Limb (tissue), 2 donors: ENCODE data around the gene B3GALNT2.
"Not testable (repeated sequence)": the region's sequence is repeated elsewhere in the genome, so short reads cannot be mapped to it uniquely, and the experiment has no call there.

Experiments used
- DNase-seq, 2 donors: peaks; one replicate each; pipeline ENCODE4 v3.0.0-alpha.2; 2016; ENCODE audit errors: extremely low spot score in 2 of 2

The B3GALNT2 gene

DNA sequence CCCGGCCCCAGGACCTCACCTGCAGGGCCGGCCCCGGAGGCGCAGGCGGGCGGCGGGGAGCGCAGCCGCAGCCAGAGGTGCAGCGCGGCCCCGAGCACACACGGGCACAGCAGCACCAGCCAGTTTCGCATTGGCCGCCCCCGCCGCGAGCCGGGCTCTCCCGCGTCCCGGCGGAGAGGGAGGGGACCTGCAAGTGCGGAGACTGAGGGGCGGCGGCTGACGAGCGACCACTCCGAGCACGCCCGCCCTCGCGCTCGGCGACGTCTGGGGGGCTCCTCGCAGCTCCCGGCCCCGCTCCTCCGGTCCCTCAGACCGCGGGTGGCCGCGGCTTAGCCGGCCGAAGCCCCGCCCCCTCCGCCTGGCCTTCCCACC, at the start of gene B3GALNT2:
B3GALNT2 (minus strand) TSS at position 331 of the 372 bp plus-strand sequence; CDS start at position 131, 200 bp downstream.
- DNase-seq: no peak

DNA sequence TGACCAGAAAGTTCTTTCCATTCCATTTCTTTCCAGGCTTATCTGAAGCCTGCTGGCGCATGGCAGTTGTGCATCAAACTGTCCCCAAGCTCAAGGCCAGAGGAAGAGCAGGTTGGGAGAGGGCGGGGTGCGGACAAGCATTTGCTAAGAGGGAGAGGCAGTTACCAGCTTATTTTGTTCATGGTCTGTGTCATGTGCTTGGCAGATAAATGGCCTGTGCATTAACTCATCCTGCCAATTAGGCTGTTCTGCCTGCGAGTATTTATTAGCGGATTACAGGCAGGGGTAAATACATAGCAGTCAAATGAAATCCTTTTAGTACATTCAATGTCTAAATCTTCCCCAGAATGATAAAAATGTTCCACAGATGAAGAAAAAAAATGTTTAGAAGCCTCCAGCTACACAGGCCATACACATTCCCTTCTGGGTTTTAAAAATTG, 48.9 kb upstream of the B3GALNT2 start:
- no peak for DNase-seq

DNA sequence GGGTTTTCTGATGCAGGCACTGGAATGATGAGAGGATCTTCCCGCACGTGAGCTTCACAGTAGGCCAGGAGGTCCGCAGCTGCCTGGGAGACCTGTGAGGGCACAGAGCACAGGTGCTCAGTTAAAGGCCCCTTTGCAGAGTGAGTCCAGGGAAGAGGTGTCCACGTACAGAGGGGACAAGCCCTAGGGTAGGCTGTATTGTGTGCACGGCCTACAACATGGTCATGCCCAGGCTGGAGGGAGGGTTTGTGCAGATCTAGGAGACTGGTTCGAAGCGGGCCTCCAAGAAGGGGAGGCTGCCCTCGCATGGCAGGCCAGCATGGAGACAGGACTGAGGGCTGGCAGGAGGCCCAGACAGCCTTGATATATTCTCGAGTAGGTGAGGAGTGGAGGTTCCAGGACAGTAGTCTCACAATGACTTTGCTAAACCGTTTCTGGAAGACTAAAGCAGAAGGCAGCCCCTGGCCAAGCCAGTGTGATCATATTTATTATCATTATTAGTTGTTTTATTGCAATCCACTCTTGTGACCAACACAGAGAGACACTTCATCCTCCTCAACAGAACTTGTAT, 48.0 kb upstream of the B3GALNT2 start:
- no peak for DNase-seq

DNA sequence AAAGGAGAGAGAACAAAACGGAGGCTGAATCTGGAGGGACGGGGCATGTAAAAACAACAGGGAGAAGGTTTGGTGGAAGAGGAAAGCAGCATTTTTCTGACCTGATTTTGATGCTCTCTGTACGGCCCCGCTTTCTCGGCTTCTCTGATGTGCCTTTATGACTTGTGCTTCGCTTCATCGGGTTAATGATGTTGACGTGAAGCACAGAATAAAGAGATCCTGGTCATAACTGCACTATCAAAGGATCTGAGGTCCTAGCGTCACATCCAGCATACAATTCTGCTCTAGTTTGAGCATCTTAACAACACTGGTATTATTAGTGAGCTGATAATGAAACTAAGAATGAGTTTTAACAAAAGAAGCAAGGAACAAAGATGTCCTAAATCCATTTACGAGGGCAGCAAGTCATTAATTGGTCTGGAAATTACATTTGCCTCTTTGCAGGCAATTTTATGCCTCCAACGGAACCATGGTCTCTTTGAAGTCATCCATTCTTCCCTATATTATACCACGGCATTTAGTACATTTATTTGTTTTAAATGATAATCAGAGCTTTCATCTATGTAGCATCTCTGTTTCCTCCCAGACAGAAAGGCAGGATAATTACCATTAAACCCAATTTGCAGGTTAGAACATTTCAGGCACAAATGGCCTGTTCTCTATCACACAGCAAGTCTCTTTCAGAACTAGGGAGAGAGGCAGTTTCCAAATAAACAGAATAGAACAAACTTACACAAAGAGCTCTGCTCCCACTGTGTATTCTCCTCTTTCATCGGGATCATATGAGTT, 45.3 kb upstream of the B3GALNT2 start:
- no peak for DNase-seq

DNA sequence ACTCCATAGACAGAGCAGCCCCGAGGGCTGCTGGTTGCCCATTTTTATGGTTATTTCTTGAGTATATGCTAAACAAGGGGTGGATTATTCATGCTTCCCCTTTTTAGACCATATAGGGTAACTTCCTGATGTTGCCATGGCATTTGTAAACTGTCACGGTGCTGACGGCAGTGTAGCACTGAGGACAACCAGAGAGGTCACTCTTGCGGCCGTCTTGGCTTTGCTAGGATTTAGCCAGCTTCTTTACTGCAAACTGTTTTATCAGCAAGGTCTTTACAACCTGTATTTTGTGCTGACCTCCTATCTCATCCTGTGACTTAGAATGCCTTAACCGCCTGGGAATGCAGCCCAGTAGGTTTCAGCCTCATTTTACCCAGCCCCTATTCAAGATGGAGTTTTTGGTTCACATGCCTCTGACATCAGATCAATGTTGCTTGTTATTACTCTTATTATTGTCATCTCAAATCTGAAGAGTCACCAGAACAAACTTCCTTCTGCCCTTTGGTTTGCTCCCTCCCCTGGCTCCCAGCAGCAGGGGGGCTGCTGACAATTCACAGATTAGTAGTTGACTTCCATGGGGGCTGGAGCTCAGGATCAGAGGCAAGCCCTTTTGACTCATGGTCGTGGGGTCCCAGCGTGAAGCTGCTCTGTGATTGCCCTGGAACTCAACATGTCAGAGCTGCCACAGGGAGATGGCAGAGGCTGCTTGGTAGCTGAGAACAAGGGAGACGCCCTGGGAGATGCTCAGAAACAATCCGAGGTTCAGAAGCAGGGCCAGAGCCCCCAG, 42.3 kb upstream of the B3GALNT2 start:
- DNase-seq: not testable (repeated sequence)

DNA sequence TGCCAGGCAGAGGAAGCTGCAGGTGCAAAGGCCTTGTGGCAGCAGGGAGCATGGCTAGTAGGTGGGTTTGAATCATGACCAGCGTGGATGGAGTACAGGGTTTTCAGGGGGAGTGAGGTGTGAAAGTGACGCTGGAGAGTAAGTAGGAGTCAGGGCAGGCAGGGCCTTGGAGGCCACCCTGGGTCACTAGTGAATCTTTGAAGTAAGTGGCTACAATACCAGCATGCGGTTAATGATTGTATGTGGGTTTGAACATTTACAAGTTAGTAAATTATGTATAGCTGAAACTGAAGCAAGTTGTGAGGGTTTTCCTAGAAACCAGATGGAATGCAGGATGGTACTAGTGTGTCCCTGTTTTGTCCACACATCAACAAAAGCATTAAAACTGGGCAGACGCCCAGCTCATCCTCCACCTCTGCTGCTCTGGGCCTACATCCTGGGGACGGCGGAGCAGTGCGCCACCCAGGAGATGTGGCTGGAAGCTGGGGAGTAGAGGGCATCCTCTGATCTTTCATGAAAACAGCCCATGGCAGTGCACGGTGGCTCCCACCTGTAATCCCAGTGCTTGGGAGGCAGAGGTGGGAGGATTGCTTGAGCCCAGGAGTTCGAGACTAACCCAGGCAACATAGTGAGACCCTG, 41.2 kb upstream of the B3GALNT2 start:
- DNase-seq: no peak

DNA sequence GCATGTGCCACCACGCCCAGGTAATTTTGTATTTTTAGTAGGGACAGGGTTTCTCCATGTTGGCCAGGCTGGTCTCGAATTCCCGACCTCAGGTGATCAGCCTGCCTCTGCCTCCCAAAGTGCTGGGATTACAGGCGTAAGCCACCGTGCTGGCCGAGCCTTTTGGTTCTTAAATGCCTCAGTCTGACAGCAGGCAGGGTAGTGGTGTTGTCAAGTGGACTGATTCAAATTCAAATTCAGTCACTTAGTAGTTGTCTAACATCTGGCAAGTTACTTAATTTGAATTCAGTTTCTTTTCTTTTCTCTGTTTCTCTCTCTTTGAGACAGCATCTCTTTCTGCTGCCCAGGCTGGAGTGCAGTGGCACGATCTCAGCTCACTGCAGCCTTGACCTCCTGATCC, 38.6 kb upstream of the B3GALNT2 start:
- DNase-seq: not testable (repeated sequence)

DNA sequence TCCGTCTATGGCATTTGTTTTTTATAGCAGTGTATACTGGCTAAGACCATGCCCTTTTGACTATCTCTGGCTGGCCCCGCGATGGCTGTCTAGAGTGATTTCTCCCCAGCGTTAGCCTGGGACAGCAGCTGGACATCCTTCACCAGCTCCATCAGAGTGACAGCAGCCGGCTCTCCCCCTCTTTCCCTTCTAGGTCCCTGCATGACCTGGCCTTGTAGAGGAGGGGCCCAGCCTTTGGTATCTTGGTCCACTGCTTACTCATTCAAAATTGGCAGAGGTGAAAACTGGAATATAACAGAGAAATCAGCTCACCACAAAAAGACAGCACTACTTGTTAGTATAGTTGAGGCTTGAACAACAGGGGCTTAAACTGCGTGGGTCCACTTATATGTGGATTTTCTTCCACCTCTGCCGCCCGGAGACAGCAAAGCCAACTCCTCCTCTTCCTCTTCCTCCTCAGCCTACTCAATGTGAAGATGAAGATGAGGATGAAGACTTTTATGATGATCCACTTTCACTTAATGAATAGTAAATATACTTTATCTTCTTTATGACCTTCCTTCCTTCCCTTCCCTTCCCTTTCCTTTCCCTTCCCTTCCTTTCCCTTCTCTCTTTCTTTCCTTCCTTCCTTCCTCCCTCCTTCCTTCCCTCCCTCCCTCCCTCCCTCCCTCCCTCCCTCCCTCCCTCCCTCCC, 29.4 kb upstream of the B3GALNT2 start:
- DNase-seq: no peak

DNA sequence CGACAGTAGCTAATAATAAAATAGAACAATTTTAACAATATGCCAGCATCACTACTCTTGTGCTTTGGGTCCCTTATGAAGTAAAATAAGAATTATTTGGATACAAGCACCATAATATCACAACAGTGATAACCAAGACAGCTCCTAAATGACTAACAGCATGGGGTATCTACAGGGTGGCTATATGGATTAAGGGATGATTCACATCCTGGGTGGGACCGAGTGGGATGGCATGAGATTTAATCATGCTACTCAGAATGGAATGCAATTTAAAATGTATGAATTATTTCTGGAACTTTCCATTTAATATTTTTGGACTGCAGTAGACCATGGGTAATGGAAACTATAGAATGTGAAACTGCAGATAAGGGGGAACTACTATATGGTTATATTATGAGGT, 28.1 kb upstream of the B3GALNT2 start:
- no peak for DNase-seq

DNA sequence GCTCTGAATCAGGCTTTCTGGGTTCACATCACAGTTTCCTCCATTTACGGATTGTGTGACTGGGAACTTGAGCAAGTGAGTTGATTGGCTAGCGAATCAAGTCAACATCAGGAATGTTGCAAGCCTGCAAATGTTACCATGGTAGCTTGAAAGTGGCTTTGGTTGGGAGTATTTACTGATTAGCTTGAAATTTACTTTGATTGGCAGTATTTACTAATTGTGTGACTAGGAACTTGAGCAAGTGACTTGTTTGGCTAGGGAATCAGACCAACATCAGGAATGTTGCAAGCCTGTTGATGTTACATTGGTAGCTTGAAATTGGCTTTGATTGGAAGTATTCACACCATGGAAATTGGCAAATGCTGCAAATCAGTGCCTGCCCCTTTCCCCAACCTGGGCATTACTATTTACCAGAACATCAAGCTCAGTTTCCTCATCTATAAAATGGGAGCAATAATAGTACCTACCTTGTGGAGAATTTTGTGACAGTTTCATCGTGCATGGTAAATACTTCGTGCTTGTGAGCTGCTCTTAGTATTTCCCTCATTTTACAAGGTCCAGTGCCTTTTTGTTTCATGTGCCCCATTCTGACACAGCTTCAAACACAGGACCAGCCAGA, 23.1 kb upstream of the B3GALNT2 start:
- no peak for DNase-seq

DNA sequence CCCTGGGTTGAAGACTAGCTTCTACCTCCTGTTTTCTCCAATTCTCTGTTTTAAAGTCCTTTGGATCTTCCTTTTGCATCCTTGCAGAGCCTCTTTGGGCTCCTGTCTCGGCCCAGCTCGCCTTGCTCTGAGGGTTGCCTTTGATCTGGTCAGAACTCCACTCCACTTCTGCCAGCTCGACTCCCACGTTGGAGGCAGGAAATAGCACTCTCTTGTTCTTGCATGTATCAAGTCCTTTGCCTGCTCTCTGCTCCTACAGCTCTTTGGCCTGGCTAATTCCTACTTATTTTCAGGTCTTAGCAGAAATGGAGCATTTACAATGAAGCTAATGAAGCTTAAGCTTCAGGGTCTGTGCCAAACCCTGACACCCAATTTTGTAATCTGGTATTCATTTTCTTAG, 21.1 kb upstream of the B3GALNT2 start:
- DNase-seq: no peak

DNA sequence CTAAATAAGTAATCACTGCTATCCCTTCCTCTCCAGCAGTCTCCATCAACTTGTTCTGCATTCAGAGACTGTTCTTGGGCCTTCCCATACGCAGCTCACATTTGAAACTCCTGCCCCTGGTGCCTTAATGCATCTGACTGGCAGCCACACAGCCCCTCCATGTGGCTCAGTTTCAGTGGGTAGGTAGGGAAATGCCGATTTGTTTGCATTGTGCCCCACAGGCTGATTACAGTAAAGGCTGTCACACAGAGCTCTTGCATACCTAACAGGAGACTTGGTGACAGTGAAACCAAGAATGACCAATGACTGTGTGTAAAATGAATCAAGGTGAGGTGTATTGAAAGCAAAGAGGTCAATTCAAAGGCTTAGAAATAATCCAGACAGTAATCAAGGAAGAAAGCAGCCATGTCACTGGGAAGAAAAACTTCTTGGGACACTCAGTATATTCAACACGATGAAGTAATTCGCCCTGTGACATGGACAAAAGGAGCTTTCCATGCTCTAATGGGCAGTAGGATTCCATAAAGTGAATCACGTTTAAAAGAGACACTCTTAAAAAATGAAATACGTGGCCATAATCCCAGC, 12.7 kb upstream of the B3GALNT2 start:
- DNase-seq: no peak

DNA sequence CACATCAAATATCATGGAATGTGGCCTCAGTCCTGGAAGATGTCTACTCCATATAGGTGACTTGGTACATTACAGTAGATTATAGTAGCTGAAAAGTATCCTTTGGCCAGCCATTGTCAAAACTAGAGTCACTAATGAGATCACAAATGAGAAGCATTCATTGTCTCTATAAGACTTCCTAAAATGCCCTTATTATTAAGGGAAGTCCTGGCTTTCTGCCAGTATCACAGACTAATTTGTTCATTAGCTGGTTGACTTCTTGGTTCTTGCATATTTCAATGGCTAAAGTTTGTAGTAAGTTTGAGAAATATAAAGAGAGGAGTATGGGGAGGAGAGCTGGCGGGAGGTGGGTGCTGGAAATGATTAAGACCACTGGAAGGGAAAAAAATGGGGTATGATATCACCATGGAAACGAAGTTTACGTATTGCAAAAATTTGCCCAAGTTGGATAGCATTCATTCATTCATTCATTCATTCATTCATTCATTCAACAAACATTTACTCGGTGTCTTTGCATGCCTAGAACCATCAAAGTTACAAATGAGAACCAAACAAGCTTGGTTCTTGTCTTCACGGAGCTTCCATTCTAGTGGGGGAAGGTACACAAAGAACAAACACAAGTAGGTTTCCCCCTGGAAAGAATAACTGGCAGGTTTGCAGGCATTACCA, 11.7 kb upstream of the B3GALNT2 start:
- DNase-seq: no peak

DNA sequence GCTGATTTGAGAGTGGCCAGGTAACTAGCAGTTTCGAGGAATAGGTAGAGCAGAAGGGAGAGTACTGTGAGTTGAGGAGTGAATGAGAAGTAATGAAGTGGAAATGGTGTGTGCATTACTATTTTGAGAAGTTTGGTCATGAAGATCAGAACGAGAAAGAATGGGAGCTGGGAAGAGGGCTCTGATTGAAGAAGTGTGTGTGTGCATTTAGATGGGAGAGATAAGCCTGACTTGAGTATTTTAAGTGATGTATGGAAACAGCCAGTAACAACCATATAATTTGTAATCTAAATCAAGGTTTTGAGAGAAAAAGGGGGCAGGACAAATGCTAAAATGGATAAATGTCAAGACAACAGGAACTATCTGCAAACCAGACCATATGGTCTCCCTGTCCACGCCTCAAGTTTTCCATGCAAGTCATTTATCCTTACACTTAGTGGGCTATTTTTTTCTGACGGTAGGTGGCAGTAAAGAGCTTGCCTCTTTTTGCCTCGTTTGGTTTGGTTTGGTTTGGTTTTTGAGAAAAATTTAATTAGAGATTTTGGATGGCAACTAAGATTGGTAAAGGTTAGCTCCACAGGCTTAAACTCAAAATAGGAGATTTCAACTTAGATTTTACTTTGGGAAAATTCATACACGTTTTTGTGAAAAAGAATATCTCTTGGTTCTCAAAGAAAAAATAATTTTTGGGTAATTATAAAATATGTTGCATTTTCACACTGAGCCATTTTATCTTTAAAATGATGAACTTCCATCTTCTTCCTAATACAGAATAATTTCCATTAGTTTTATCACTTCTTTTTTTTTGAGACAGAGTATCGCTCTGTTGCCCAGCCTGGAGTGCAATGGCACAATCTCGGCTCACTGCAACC, 9.5 kb upstream of the B3GALNT2 start:
- peak in 1 of 2 donors; percentile 77 for DNase-seq

DNA sequence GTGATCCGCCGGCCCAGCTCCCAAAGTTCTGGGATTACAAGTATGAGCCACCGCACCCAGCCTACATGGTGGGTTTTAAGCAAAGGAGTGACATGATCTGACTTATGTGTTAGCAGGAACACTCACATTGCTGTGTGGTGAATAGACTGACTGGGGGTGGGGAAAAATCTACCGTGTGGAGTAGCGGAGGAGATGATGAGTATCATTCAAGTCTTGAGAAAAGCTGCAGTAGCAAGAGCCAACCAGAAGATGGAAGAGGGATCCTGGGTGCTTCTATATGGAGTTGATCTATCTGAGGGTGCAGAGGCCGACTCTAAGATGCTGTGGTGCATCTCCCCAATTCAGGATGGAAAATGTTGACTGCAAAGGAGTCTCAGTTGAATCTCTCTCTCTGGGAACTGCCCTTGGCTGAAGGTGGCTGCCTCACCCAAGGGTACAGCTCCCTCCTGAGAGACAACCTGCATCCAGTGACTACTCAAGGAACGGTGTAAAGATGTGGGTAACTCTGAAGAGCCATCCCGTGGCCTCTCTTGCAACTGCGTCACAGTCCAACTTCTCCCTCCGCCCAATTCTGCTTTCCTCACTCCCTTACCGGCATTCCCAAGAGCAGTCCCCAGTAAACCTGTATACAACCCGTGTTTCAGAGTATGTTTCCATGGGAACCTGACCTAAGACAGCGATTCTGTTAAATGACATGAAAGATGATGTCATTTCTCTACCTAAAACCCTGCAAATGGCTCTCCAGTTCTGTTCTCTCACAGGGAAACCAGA, 7.4 kb upstream of the B3GALNT2 start:
- no peak for DNase-seq

DNA sequence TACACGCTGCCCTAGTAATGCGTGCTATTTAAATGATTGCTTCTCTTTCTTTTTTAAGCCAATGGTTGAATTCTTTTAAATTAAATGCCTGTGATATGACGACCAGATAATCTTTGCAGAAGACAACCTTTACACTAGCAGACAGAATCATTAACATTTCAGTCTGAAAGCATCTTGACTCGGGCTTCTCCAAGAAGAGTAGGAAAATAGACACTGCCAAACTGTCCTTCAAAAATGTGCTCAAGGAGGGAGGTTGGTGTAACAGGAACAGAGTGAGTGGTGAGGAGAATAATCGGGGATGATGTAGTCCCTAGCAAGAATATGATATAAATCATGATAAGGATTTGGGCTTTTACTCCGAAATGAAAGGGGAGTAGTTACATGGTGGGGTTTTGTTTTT, 6.6 kb upstream of the B3GALNT2 start:
- DNase-seq: no peak

DNA sequence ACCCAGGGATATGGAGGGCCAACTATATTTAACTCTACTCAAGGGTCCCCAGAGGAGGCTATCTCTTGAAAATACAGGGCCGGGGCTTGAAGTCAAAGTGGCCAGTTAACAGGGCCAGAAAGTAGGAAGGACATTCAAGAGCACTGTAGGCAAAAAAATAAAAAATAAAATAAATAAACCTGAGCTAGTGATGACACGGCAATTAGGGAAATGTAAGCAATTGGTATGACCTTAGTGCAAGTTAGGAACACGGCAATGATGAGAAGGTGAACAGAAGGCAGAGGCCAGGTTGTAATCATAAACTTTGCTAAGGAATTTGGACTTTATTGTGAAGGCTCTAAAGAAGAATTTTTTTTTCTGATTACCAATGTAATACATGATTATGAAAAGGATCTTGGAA, 3.4 kb upstream of the B3GALNT2 start:
- no peak for DNase-seq
